T-helper 22 cell (primary cell): Measurements from ENCODE around the gene FCHSD2.
"Not testable (repeated sequence)": the region's sequence is repeated elsewhere in the genome, so short reads cannot be mapped to it uniquely, and the experiment has no call there.

Experiments
- DNase-seq: peaks from one replicate; pipeline ENCODE4 v3.0.0-alpha.2; 2020; ENCODE audit warnings: low read depth

The FCHSD2 gene

GRCh38 chr11:72792437-72793021 is 349.6 kb downstream of the FCHSD2 start:
- no peak for DNase-seq

GRCh38 chr11:72791228-72791627 is 350.9 kb downstream of the FCHSD2 start:
- not testable (repeated sequence) for DNase-seq

GRCh38 chr11:72789493-72790131 is 352.5 kb downstream of the FCHSD2 start:
- no peak for DNase-seq

- DNase-seq, result no peak
Observed at GRCh38 chr11:72788241-72788640, 353.9 kb downstream of the FCHSD2 start.

- no peak for DNase-seq
Observed at GRCh38 chr11:72787216-72788104, 354.7 kb downstream of the FCHSD2 start.
